Omental fat pad (tissue), 4 donors: ENCODE results near the gene CAPN5. TPM values are rescaled to one million over a fixed set of nuclear protein-coding genes. Genes with fewer than 3 reads are reported as not detected.
"Not testable (repeated sequence)": the region's sequence is repeated elsewhere in the genome, so short reads cannot be mapped to it uniquely, and the experiment has no call there.

Experiments
- ATAC-seq: fragments of 150-250 bp; one replicate; pipeline ENCODE4 v1.9.1; 2016; ENCODE audit warnings: mild to moderate bottlenecking, moderate library complexity; ENCODE audit not compliant: low FRiP score
- DNase-seq: peaks from one replicate; pipeline ENCODE4 v3.0.0-alpha.2; 2019; ENCODE audit warnings: low spot score
- CTCF ChIP-seq, 3 donors: fragments of 450-650 bp; IDR thresholded peaks; one replicate each; pipeline ENCODE4 v1.5.1; 2016 to 2017; ENCODE audit warnings: antibody characterized with exemption in 3 of 3, mild to moderate bottlenecking in 3 of 3, moderate library complexity in 2 of 3
- total RNA-seq, 4 donors: library from RNA; depleted of rRNA; stranded (reverse); fragments of >200 nt; gene quantifications; one replicate each; pipeline ENCODE4 v1.1.0, GENCODE V29; 2016

The CAPN5 gene
- total RNA-seq, 4 donors from 2014 or later, result 3.3 to 8.5 (median 4.7) TPM

- ATAC-seq (no peak), DNase-seq (no peak)
- TF ChIP-seq CTCF (IDR thresholded peaks at IDR 0.05), result no peak
Observed at GRCh38 chr11:77057938-77058474, 8.8 kb upstream of the CAPN5 start.

GRCh38 chr11:77058900-77059299 is 7.9 kb upstream of the CAPN5 start:
- no peak for DNase-seq
- no peak for TF ChIP-seq CTCF (IDR thresholded peaks at IDR 0.05)
- ATAC-seq, result no peak

- no peak for DNase-seq
Observed at GRCh38 chr11:77059806-77060205, 7.0 kb upstream of the CAPN5 start.

GRCh38 chr11:77060234-77060633 is 6.5 kb upstream of the CAPN5 start:
- no peak for DNase-seq
- ATAC-seq, result no peak
- no peak for TF ChIP-seq CTCF (IDR thresholded peaks at IDR 0.05)

More at GRCh38 chr11:77059806-77060205, 7.0 kb upstream of the CAPN5 start:
- TF ChIP-seq CTCF (IDR thresholded peaks at IDR 0.05), result no peak
- no peak for ATAC-seq

- not testable (repeated sequence) for ATAC-seq, DNase-seq
Observed at GRCh38 chr11:77061258-77061657, 5.5 kb upstream of the CAPN5 start.

- no peak for ATAC-seq
- TF ChIP-seq CTCF (IDR thresholded peaks at IDR 0.05), result no peak
- no peak for DNase-seq
Observed at GRCh38 chr11:77062924-77063323, 3.8 kb upstream of the CAPN5 start.

- TF ChIP-seq CTCF (IDR thresholded peaks at IDR 0.05), result no peak
- DNase-seq (no peak), ATAC-seq (no peak)
Observed at GRCh38 chr11:77063407-77063806, 3.4 kb upstream of the CAPN5 start.

GRCh38 chr11:77063861-77064260 is 2.9 kb upstream of the CAPN5 start:
- DNase-seq, result no peak
- TF ChIP-seq CTCF (IDR thresholded peaks at IDR 0.05), result no peak

More at GRCh38 chr11:77063861-77064260, 2.9 kb upstream of the CAPN5 start:
- no peak for ATAC-seq
